ENCODE data around the gene CKM. TPM values are rescaled to one million over a fixed set of nuclear protein-coding genes. Genes with fewer than 3 reads are reported as not detected.

CKM gene
- total RNA-seq, 1 donor from 2014 or later, result not detected

DNA sequence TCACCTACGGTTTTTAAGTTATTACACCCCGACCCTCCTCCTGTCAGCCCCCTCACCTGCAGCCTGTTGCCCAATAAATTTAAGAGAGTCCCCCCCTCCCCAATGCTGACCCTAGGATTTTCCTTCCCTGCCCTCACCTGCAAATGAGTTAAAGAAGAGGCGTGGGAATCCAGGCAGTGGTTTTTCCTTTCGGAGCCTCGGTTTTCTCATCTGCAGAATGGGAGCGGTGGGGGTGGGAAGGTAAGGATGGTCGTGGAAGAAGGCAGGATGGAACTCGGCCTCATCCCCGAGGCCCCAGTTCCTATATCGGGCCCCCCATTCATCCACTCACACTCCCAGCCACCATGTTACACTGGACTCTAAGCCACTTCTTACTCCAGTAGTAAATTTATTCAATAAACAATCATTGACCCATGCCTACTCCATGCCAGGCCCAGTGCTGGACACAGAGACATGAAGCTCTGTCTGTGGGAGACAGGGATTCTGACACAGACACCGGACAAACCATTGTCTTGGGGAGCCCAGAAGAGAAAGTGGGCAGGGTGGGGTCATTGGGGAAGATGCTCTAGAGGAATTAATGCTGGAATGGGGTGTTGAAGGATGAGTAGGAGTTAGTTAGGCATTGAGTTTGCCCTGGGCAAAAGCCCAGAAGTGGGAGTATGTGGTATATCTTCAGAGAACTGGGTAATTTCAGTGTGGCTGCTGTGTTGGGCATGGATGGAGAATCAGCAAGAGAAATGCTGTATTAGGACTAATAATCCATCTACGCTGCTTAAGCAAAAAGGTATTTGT lies 19.2 kb downstream of the CKM start:
- H3K9me3 Mint-ChIP-seq, result no peaks in the 10 kb centered on the region
- no peak for DNase-seq (ENCODE audit: low spot score)
- H2AFZ ChIP-seq (replicated peaks), result no peak overlapping the region

DNA sequence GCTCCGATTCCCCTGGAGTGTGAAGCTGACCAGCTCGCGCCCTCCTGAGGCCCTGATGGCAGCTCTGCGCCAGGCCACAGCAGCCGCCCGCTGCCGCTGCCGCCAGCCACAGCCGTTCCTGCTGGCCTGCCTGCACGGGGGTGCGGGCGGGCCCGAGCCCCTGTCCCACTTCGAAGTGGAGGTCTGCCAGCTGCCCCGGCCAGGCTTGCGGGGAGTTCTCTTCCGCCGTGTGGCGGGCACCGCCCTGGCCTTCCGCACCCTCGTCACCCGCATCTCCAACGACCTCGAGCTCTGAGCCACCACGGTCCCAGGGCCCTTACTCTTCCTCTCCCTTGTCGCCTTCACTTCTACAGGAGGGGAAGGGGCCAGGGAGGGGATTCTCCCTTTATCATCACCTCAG lies 20.3 kb downstream of the CKM start:
- Histone ChIP-seq H3K79me2 (ENCODE audit: low read depth) (no peaks in the 10 kb centered on the region), H3K9me3 (ENCODE audit: low read depth) (no peaks in the 10 kb centered on the region), H3K36me3 (no peaks in the 10 kb centered on the region), H3F3A (ENCODE audit: low read depth) (peaks cover 13% of the 10 kb centered on the region), H4K20me1 (ENCODE audit: low read depth) (no peaks in the 10 kb centered on the region), H3K27ac (no peak overlapping the region), H3K9ac (no peak overlapping the region), H3K4me1 (no peaks in the 10 kb centered on the region), H3K4me3 (no peak overlapping the region), H3K27me3 (no peaks in the 10 kb centered on the region), H2AFZ (replicated peaks) (no peak overlapping the region), H3K4me2 (no peak overlapping the region)
- peaks cover 7% of the 10 kb centered on the region for H3K4me1 Mint-ChIP-seq
- TF ChIP-seq, protein P1, sequence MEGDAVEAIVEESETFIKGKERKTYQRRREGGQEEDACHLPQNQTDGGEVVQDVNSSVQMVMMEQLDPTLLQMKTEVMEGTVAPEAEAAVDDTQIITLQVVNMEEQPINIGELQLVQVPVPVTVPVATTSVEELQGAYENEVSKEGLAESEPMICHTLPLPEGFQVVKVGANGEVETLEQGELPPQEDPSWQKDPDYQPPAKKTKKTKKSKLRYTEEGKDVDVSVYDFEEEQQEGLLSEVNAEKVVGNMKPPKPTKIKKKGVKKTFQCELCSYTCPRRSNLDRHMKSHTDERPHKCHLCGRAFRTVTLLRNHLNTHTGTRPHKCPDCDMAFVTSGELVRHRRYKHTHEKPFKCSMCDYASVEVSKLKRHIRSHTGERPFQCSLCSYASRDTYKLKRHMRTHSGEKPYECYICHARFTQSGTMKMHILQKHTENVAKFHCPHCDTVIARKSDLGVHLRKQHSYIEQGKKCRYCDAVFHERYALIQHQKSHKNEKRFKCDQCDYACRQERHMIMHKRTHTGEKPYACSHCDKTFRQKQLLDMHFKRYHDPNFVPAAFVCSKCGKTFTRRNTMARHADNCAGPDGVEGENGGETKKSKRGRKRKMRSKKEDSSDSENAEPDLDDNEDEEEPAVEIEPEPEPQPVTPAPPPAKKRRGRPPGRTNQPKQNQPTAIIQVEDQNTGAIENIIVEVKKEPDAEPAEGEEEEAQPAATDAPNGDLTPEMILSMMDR (IDR thresholded peaks at IDR 0.05), result no peak
- TF ChIP-seq EZH2phosphoT487 (IDR thresholded peaks at IDR 0.05), result no peak
- no peak for TF ChIP-seq EZH2 (IDR thresholded peaks at IDR 0.05)
- no peak overlapping the region for H3K4me3 Mint-ChIP-seq
- peaks cover 14% of the 10 kb centered on the region for H3K36me3 Mint-ChIP-seq
- no peaks in the 10 kb centered on the region for H3K9me3 Mint-ChIP-seq
- DNase-seq (ENCODE audit: low spot score), result no peak
- H3K27me3 Mint-ChIP-seq (ENCODE audit: insufficient read depth, low read depth), result peaks cover 15% of the 10 kb centered on the region
- no peak overlapping the region for H3K27ac Mint-ChIP-seq

More for the DNA sequence above, 19.2 kb downstream of the CKM start:
- H3K9me3 ChIP-seq (ENCODE audit: low read depth), result no peaks in the 10 kb centered on the region
- H4K20me1 ChIP-seq (ENCODE audit: low read depth), result no peaks in the 10 kb centered on the region
- H3K4me2 ChIP-seq, result no peak overlapping the region
- Mint-ChIP-seq H3K27ac (no peak overlapping the region), H3K36me3 (peaks cover 11% of the 10 kb centered on the region), H3K4me1 (peaks cover 5% of the 10 kb centered on the region), H3K27me3 (ENCODE audit: insufficient read depth, low read depth) (peaks cover 12% of the 10 kb centered on the region), H3K4me3 (no peak overlapping the region)
- no peaks in the 10 kb centered on the region for H3K79me2 ChIP-seq (ENCODE audit: low read depth)
- no peak for TF ChIP-seq EZH2 (IDR thresholded peaks at IDR 0.05)
- TF ChIP-seq, protein P1 (IDR thresholded peaks at IDR 0.05), result no peak
- TF ChIP-seq EZH2phosphoT487 (IDR thresholded peaks at IDR 0.05), result no peak
- H3K9ac ChIP-seq, result no peak overlapping the region
- peaks cover 15% of the 10 kb centered on the region for H3F3A ChIP-seq (ENCODE audit: low read depth)
- no peak overlapping the region for H3K27ac ChIP-seq
- no peaks in the 10 kb centered on the region for H3K4me1 ChIP-seq
- no peaks in the 10 kb centered on the region for H3K36me3 ChIP-seq
- no peaks in the 10 kb centered on the region for H3K27me3 ChIP-seq
- H3K4me3 ChIP-seq, result no peak overlapping the region

DNA sequence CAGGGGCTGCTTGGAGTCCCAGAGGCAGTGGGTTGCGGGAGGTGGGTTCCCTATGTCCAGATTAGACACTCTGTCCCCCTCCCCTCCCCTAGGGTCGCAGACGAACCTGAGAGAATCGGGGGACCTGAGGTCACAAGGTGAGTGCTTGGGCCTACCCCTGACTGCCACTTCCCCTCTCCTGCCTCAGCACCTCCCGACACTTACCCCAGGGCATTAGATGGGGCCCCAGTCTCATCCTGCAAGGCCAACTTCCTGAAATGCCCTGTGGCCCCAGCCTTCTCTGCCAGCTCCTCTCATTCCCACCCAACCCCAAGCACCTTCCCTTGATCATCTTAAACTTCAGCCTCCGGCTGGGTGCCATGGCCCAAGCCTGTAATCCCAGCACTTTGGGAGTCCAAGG lies 23.0 kb downstream of the CKM start:
- Histone ChIP-seq H3K27ac (no peak overlapping the region), H3K9ac (no peak overlapping the region), H3K4me1 (no peaks in the 10 kb centered on the region), H3K36me3 (peaks cover 4% of the 10 kb centered on the region), H2AFZ (replicated peaks) (no peak overlapping the region), H4K20me1 (ENCODE audit: low read depth) (no peaks in the 10 kb centered on the region), H3F3A (ENCODE audit: low read depth) (no peaks in the 10 kb centered on the region), H3K4me3 (no peak overlapping the region), H3K9me3 (ENCODE audit: low read depth) (no peaks in the 10 kb centered on the region), H3K79me2 (ENCODE audit: low read depth) (no peaks in the 10 kb centered on the region), H3K27me3 (no peaks in the 10 kb centered on the region), H3K4me2 (no peak overlapping the region)
- TF ChIP-seq EZH2 (IDR thresholded peaks at IDR 0.05), result no peak
- TF ChIP-seq EZH2phosphoT487 (IDR thresholded peaks at IDR 0.05), result no peak
- TF ChIP-seq, protein P1 (IDR thresholded peaks at IDR 0.05), result no peak
- H3K27me3 Mint-ChIP-seq (ENCODE audit: insufficient read depth, low read depth), result peaks cover 4% of the 10 kb centered on the region
- peaks cover 22% of the 10 kb centered on the region for H3K36me3 Mint-ChIP-seq
- no peak overlapping the region for H3K4me3 Mint-ChIP-seq
- no peaks in the 10 kb centered on the region for H3K9me3 Mint-ChIP-seq
- DNase-seq (ENCODE audit: low spot score), result no peak
- peaks cover 2% of the 10 kb centered on the region for H3K4me1 Mint-ChIP-seq
- no peak overlapping the region for H3K27ac Mint-ChIP-seq

Data from neural progenitor cell (in vitro differentiated cells).